ENCODE measurements around the gene AKAP8.
A peak's percentile ranks its signal among the peaks of the same experiment; 100 is the strongest.

AKAP8 gene

GRCh38 chr19:15418579-15419412 lies 39.2 kb upstream of the AKAP8 start, which contains the start of gene AKAP8L:
AKAP8L (minus strand) TSS chr19:15418988; CDS start chr19:15418923, 65 bp downstream.
- peak; percentile 1; the same call in 1 of the 2 replicates for TF ChIP-seq TAF1 (IDR thresholded peaks at IDR 0.05; ENCODE audit: borderline replicate concordance, insufficient read depth, low read length)
- TF ChIP-seq FOXP2 (optimal IDR thresholded peaks at IDR 0.05; ENCODE audit: borderline replicate concordance, extremely low read depth, extremely low read length, insufficient read depth), result peak; percentile 88
- TF ChIP-seq, protein P1, sequence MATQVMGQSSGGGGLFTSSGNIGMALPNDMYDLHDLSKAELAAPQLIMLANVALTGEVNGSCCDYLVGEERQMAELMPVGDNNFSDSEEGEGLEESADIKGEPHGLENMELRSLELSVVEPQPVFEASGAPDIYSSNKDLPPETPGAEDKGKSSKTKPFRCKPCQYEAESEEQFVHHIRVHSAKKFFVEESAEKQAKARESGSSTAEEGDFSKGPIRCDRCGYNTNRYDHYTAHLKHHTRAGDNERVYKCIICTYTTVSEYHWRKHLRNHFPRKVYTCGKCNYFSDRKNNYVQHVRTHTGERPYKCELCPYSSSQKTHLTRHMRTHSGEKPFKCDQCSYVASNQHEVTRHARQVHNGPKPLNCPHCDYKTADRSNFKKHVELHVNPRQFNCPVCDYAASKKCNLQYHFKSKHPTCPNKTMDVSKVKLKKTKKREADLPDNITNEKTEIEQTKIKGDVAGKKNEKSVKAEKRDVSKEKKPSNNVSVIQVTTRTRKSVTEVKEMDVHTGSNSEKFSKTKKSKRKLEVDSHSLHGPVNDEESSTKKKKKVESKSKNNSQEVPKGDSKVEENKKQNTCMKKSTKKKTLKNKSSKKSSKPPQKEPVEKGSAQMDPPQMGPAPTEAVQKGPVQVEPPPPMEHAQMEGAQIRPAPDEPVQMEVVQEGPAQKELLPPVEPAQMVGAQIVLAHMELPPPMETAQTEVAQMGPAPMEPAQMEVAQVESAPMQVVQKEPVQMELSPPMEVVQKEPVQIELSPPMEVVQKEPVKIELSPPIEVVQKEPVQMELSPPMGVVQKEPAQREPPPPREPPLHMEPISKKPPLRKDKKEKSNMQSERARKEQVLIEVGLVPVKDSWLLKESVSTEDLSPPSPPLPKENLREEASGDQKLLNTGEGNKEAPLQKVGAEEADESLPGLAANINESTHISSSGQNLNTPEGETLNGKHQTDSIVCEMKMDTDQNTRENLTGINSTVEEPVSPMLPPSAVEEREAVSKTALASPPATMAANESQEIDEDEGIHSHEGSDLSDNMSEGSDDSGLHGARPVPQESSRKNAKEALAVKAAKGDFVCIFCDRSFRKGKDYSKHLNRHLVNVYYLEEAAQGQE (IDR thresholded peaks at IDR 0.05; ENCODE audit: insufficient read depth in 1 of 2, low read depth in 2 of 2, low read length in 2 of 2), result no peak; a peak in 1 of 4 replicates
- TF ChIP-seq SIN3A (IDR thresholded peaks at IDR 0.05; ENCODE audit: borderline replicate concordance, insufficient read depth, low read length), result no peak
- TF ChIP-seq POLR2AphosphoS5 (IDR thresholded peaks at IDR 0.05; ENCODE audit: low read depth, low read length), result no peak; the same call in none of the 2 replicates

GRCh38 chr19:15418231-15418578 lies 38.6 kb upstream of the AKAP8 start:
- TF ChIP-seq, protein P1 (IDR thresholded peaks at IDR 0.05; ENCODE audit: insufficient read depth in 1 of 2, low read depth in 2 of 2, low read length in 2 of 2), result no peak
- TF ChIP-seq SIN3A (IDR thresholded peaks at IDR 0.05; ENCODE audit: borderline replicate concordance, insufficient read depth, low read length), result peak; percentile 63; the same call in 1 of the 2 replicates

DNA sequence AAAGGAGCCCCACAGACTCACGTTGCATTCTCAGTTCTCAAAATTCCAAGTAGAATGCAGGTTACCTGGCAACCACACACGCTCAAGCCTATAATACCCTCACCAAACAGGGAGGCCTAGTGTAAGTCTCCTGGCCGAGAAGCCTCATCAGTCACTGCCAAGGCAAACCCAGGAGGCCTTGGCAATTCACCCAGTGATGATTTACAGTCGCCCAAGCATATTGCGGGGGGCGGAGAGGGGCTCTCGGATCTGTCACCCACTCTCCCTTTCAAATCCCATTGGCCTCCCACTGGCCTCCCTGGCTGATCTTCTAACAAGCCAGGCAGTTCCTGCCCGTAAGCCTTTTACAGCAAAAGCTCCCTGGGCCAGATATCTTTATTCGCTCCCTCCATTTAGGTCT lies 38.1 kb upstream of the AKAP8 start:
- TF ChIP-seq FOXP2 (optimal IDR thresholded peaks at IDR 0.05; ENCODE audit: borderline replicate concordance, extremely low read depth, extremely low read length, insufficient read depth) (no peak), POLR2AphosphoS5 (IDR thresholded peaks at IDR 0.05; ENCODE audit: low read depth, low read length) (no peak), TAF1 (IDR thresholded peaks at IDR 0.05; ENCODE audit: borderline replicate concordance, insufficient read depth, low read length) (no peak), SIN3A (IDR thresholded peaks at IDR 0.05; ENCODE audit: borderline replicate concordance, insufficient read depth, low read length) (no peak)
- TF ChIP-seq, protein P1 (IDR thresholded peaks at IDR 0.05; ENCODE audit: insufficient read depth in 1 of 2, low read depth in 2 of 2, low read length in 2 of 2), result no peak

- TF ChIP-seq, protein P1 (IDR thresholded peaks at IDR 0.05; ENCODE audit: insufficient read depth in 1 of 2, low read depth in 2 of 2, low read length in 2 of 2), result no peak
- no peak for TF ChIP-seq FOXP2 (optimal IDR thresholded peaks at IDR 0.05; ENCODE audit: borderline replicate concordance, extremely low read depth, extremely low read length, insufficient read depth)
- TF ChIP-seq TAF1 (IDR thresholded peaks at IDR 0.05; ENCODE audit: borderline replicate concordance, insufficient read depth, low read length), result no peak
- TF ChIP-seq POLR2AphosphoS5 (IDR thresholded peaks at IDR 0.05; ENCODE audit: low read depth, low read length), result no peak
- TF ChIP-seq SIN3A (IDR thresholded peaks at IDR 0.05; ENCODE audit: borderline replicate concordance, insufficient read depth, low read length), result no peak
Measured at GRCh38 chr19:15412832-15413231, 33.2 kb upstream of the AKAP8 start.
